ENCODE results near the gene SELL. TPM values are rescaled to one million over a fixed set of nuclear protein-coding genes. Genes with fewer than 3 reads are reported as not detected.

Gene SELL
- total RNA-seq, 2 donors from 2014 or later = 0.74 to 2.2 TPM

GRCh38 chr1:169745015-169745861, 33.8 kb upstream of the SELL start:
- Histone ChIP-seq H3K36me3 (no peaks in the 10 kb centered on the region), H3K9me3 (no peaks in the 10 kb centered on the region), H3K27ac (no peak overlapping the region), H3K4me3 (no peak overlapping the region), H3K27me3 (no peaks in the 10 kb centered on the region), H3K4me1 (peaks cover 0 to 4% of the 10 kb centered on the region in 2 donors)
- no peak for TF ChIP-seq CTCF (IDR thresholded peaks at IDR 0.05)
- no peak for DNase-seq (ENCODE audit: low spot score)

- Histone ChIP-seq H3K27ac (no peak overlapping the region), H3K27me3 (no peaks in the 10 kb centered on the region), H3K4me1 (peaks cover 0 to 4% of the 10 kb centered on the region in 2 donors), H3K4me3 (no peak overlapping the region), H3K9me3 (no peaks in the 10 kb centered on the region), H3K36me3 (no peaks in the 10 kb centered on the region)
- no peak for DNase-seq (ENCODE audit: low spot score)
- TF ChIP-seq CTCF (IDR thresholded peaks at IDR 0.05) = no peak
Measured at GRCh38 chr1:169741666-169742394, 30.4 kb upstream of the SELL start.

- no peak overlapping the region for H3K4me3 ChIP-seq
- peaks cover 0 to 4% of the 10 kb centered on the region in 2 donors for H3K4me1 ChIP-seq
- H3K27ac ChIP-seq = no peak overlapping the region
- H3K9me3 ChIP-seq = no peaks in the 10 kb centered on the region
- no peaks in the 10 kb centered on the region for H3K36me3 ChIP-seq
- no peak for TF ChIP-seq CTCF (IDR thresholded peaks at IDR 0.05)
- DNase-seq (ENCODE audit: low spot score) = no peak
- no peaks in the 10 kb centered on the region for H3K27me3 ChIP-seq
Measured at GRCh38 chr1:169739980-169740379, 28.6 kb upstream of the SELL start.

GRCh38 chr1:169733924-169734323, 22.5 kb upstream of the SELL start, which contains the start of gene SELE:
Gene SELE, minus strand, starts transcription at chr1:169734079. Its CDS starts 467 bp downstream, at chr1:169733612.
- no peak for TF ChIP-seq CTCF (IDR thresholded peaks at IDR 0.05)
- Histone ChIP-seq H3K36me3 (no peaks in the 10 kb centered on the region), H3K9me3 (no peaks in the 10 kb centered on the region), H3K4me3 (no peak within 1 kb of the TSS), H3K27ac (no peak within 1 kb of the TSS), H3K27me3 (no peaks in the 10 kb centered on the region), H3K4me1 (no peaks in the 10 kb centered on the region)
- no peak for DNase-seq (ENCODE audit: low spot score)

- H3K36me3 ChIP-seq = no peaks in the 10 kb centered on the region
- TF ChIP-seq CTCF (IDR thresholded peaks at IDR 0.05) = no peak
- no peaks in the 10 kb centered on the region for H3K4me1 ChIP-seq
- DNase-seq (ENCODE audit: low spot score) = no peak
- no peak overlapping the region for H3K27ac ChIP-seq
- H3K27me3 ChIP-seq = no peaks in the 10 kb centered on the region
- H3K4me3 ChIP-seq = no peak overlapping the region
- H3K9me3 ChIP-seq = no peaks in the 10 kb centered on the region
Measured at GRCh38 chr1:169731446-169731845, 20.0 kb upstream of the SELL start.
